ENCODE measurements around the gene SND1. TPM values are rescaled to one million over a fixed set of nuclear protein-coding genes. Genes with fewer than 3 reads are reported as not detected.

The SND1 gene
- total and polyA plus RNA-seq, 2 of the 4 experiments (the other 2 are of a cell fraction) = 154 to 294 TPM

GRCh38 chr7:127677433-127678230 is 25.6 kb downstream of the SND1 start:
- Histone ChIP-seq H3K9me1 (ENCODE audit: insufficient read depth, low read length) (peaks cover 19% of the 10 kb centered on the region), H2BK15ac (ENCODE audit: low read depth, low read length) (no peak overlapping the region), H2AK5ac (ENCODE audit: low read depth, low read length) (no peak overlapping the region), H3K79me1 (ENCODE audit: low read depth in 1 of 2, low read length in 2 of 2) (peaks cover 15 to 61% of the 10 kb centered on the region in 2 experiments), H3K4me2 (ENCODE audit: low read depth, low read length) (no peak overlapping the region), H4K91ac (ENCODE audit: insufficient read depth, low read depth, low read length) (no peak overlapping the region), H3K18ac (ENCODE audit: low read depth, low read length) (no peak overlapping the region), H4K20me1 (ENCODE audit: insufficient read depth, low read length) (peaks cover 48% of the 10 kb centered on the region), H3K9ac (ENCODE audit: low read depth, low read length) (no peak overlapping the region), H3K23ac (ENCODE audit: low read depth, low read length) (no peak overlapping the region), H3K4ac (ENCODE audit: low read depth, low read length) (0 out of 2 replicates have a peak overlapping the region, but pooled peaks have one; percentile 29), H3K36me3 (ENCODE audit: control insufficient read depth, insufficient read depth, low read length) (peaks cover 1% of the 10 kb centered on the region), H4K8ac (ENCODE audit: low read depth in 2 of 2, low read length in 2 of 2) (no peak overlapping the region), H2BK20ac (ENCODE audit: low read depth, low read length) (peak overlapping the region; percentile 30; the same call in 1 of the 2 replicates), H3K14ac (replicated peaks; ENCODE audit: low read depth, low read length) (0 out of 2 replicates have a peak overlapping the region, but pooled peaks have one; percentile 9), H3K4me3 (ENCODE audit: insufficient read depth, low read depth, low read length) (no peak overlapping the region), H2AK9ac (replicated peaks; ENCODE audit: low read depth, low read length, poor library complexity) (no peak overlapping the region), H3K9me3 (ENCODE audit: control insufficient read depth, insufficient read depth, low read length) (no peaks in the 10 kb centered on the region), H3K4me1 (ENCODE audit: control insufficient read depth, insufficient read depth, low read length) (peaks cover 16% of the 10 kb centered on the region), H2AFZ (replicated peaks; ENCODE audit: low read length, poor library complexity) (no peak overlapping the region), H2BK120ac (ENCODE audit: low read depth, low read length) (no peak overlapping the region), H3K56ac (ENCODE audit: extremely low read depth, insufficient read depth, low read length) (no peak overlapping the region), H3K27ac (ENCODE audit: insufficient read depth, low read length) (no peak overlapping the region), H4K5ac (ENCODE audit: low read depth, low read length) (no peak overlapping the region), H3K27me3 (ENCODE audit: control insufficient read depth, insufficient read depth, low read length) (no peaks in the 10 kb centered on the region), H2BK5ac (ENCODE audit: low read depth, low read length, poor library complexity, severe bottlenecking) (peak overlapping the region; percentile 84)
- ChIA-PET POLR2A (ENCODE audit: unreplicated experiment) (no interaction called here), CTCF (no interaction called here)
- BruUV-seq (replicated peaks) = no TSS peak
- no peak for DNase-seq
- ATAC-seq (ENCODE audit: low read depth) = no peak
- 100% methylated on average over 1 of the region's 8 CpGs; no CpG with 5 or more reads in 1 of the 2 experiments for WGBS, 2 experiments (ENCODE audit: extremely low coverage in 2 of 2, insufficient read length in 1 of 2)
- in situ Hi-C loops (cut with MboI; ENCODE audit: low sequenced_read_pairs) = no loop called here
- dilution Hi-C loops (cut with HindIII; ENCODE audit: low sequenced_read_pairs, unreplicated experiment) = no loop called here
- intact Hi-C loops (cut with micrococcal nuclease) = loop anchor here (2.0 kb wide), 1 partner anchor 19 kb away; no protein-coding TSS in a partner anchor
- no peak for TF ChIP-seq POLR2A (IDR thresholded peaks at IDR 0.05; ENCODE audit: low read depth, low read length)
- TF ChIP-seq USF2 (IDR thresholded peaks at IDR 0.05; ENCODE audit: low read depth, low read length) = no peak
- no peak for TF ChIP-seq ELK1 (IDR thresholded peaks at IDR 0.05; ENCODE audit: borderline replicate concordance, low read depth, low read length)
- no peak for TF ChIP-seq MAFK (IDR thresholded peaks at IDR 0.05; ENCODE audit: low read depth, low read length)
- no peak for TF ChIP-seq CHD1 (IDR thresholded peaks at IDR 0.05; ENCODE audit: low read depth, low read length)
- TF ChIP-seq BHLHE40 (IDR thresholded peaks at IDR 0.05; ENCODE audit: low read depth, low read length) = no peak
- no peak for TF ChIP-seq CEBPB (IDR thresholded peaks at IDR 0.05; ENCODE audit: low read depth, low read length)
- no peak for TF ChIP-seq RCOR1 (IDR thresholded peaks at IDR 0.05; ENCODE audit: insufficient replicate concordance, low read length)
- no peak for TF ChIP-seq RAD21 (IDR thresholded peaks at IDR 0.05; ENCODE audit: low read length)
- no peak for TF ChIP-seq MXI1 (IDR thresholded peaks at IDR 0.05; ENCODE audit: borderline replicate concordance, low read depth, low read length)
